Astrocyte (in vitro differentiated cells and primary cell): ENCODE results near the gene SDK1. TPM values are rescaled to one million over a fixed set of nuclear protein-coding genes. Genes with fewer than 3 reads are reported as not detected.

Experiments used
- DNase-seq: peaks from one replicate; pipeline ENCODE4 v3.0.0-alpha.2; 2010; ENCODE audit warnings: low read depth
- FAIRE-seq: peaks from 2 replicates; lab custom pipeline; 2011; peaks lifted over from hg19 to GRCh38; lab: Jason Lieb, UNC
- H2AFZ ChIP-seq: 2 replicates; pipeline ENCODE4 v1.6.0; 2012; ENCODE audit warnings: low read depth, low read length, inconsistent platforms
- H3K27ac ChIP-seq: 2 replicates; pipeline ENCODE4 v1.5.1; 2011; ENCODE audit warnings: low read depth, low read length, inconsistent platforms
- H3K27me3 ChIP-seq: 2 replicates; pipeline ENCODE4 v1.6.0; 2011; ENCODE audit warnings: low read length, inconsistent platforms; ENCODE audit not compliant: insufficient read depth
- H3K36me3 ChIP-seq: 2 replicates; pipeline ENCODE4 v1.5.1; 2011; ENCODE audit warnings: low read length, inconsistent platforms; ENCODE audit not compliant: insufficient read depth
- H3K4me1 ChIP-seq: 2 replicates; pipeline ENCODE4 v1.5.1; 2011; ENCODE audit warnings: low read length, inconsistent platforms; ENCODE audit not compliant: insufficient read depth
- H3K4me2 ChIP-seq: 2 replicates; pipeline ENCODE4 v1.6.0; 2012; ENCODE audit warnings: low read length, inconsistent platforms
- H3K4me3 ChIP-seq: 2 replicates; pipeline ENCODE4 v1.5.1; 2011; ENCODE audit warnings: low read depth, mild to moderate bottlenecking, low read length, inconsistent platforms; ENCODE audit not compliant: insufficient read depth
- H3K79me2 ChIP-seq: 2 replicates; pipeline ENCODE4 v1.6.0; 2012; ENCODE audit warnings: mild to moderate bottlenecking, low read length, inconsistent platforms; ENCODE audit not compliant: insufficient read depth
- H3K9ac ChIP-seq: 2 replicates; pipeline ENCODE4 v1.6.0; 2012; ENCODE audit warnings: mild to moderate bottlenecking, low read length, inconsistent platforms
- H3K9me3 ChIP-seq: 2 replicates; pipeline ENCODE4 v1.5.1; 2012; ENCODE audit warnings: low read depth, mild to moderate bottlenecking, low read length, inconsistent platforms; ENCODE audit not compliant: insufficient read depth
- H4K20me1 ChIP-seq: 2 replicates; pipeline ENCODE4 v1.6.0; 2012; ENCODE audit warnings: low read length, inconsistent platforms; ENCODE audit not compliant: insufficient read depth
- H3K27ac Mint-ChIP-seq: one replicate; pipeline ENCODE4 v1.8.0; 2021; ENCODE audit warnings: mild to moderate bottlenecking, mixed read lengths; ENCODE audit not compliant: unreplicated experiment
- H3K27me3 Mint-ChIP-seq: one replicate; pipeline ENCODE4 v1.8.0; 2021; ENCODE audit warnings: low read depth, mixed read lengths; ENCODE audit not compliant: unreplicated experiment
- H3K36me3 Mint-ChIP-seq: one replicate; pipeline ENCODE4 v1.8.0; 2021; ENCODE audit warnings: low read depth, mixed read lengths; ENCODE audit not compliant: unreplicated experiment
- H3K4me1 Mint-ChIP-seq: one replicate; pipeline ENCODE4 v1.8.0; 2021; ENCODE audit warnings: low read depth, mixed read lengths; ENCODE audit not compliant: unreplicated experiment
- H3K4me3 Mint-ChIP-seq: one replicate; pipeline ENCODE4 v1.8.0; 2021; ENCODE audit warnings: mild to moderate bottlenecking, moderate library complexity, mixed read lengths; ENCODE audit not compliant: unreplicated experiment
- H3K9me3 Mint-ChIP-seq: one replicate; pipeline ENCODE4 v1.8.0; 2021; ENCODE audit warnings: mild to moderate bottlenecking, mixed read lengths; ENCODE audit not compliant: unreplicated experiment
- CTCF ChIP-seq: IDR thresholded peaks from 2 replicates; pipeline ENCODE4 v1.5.1; 2011; ENCODE audit warnings: low read depth, mild to moderate bottlenecking, inconsistent platforms, low read length, moderate library complexity; ENCODE audit not compliant: insufficient read depth
- EZH2 ChIP-seq: IDR thresholded peaks from 2 replicates; pipeline ENCODE4 v1.6.1; 2012; ENCODE audit warnings: mild to moderate bottlenecking, low read length, inconsistent platforms; ENCODE audit not compliant: insufficient read depth
- total RNA-seq: library from RNA; stranded (reverse); gene quantifications from 2 replicates; pipeline ENCODE4 v1.2.1, GENCODE V29; 2021

Gene SDK1
- total RNA-seq, 1 donor from 2014 or later = 4.2 TPM

GRCh38 chr7:3683546-3684539 lies 382.8 kb downstream of the SDK1 start:
- no peak for TF ChIP-seq EZH2
- TF ChIP-seq CTCF = no peak
- FAIRE-seq (no peak), DNase-seq (no peak)
- H3K4me1 ChIP-seq = no peaks in the 10 kb centered on the region
- Mint-ChIP-seq H3K27me3 (no peaks in the 10 kb centered on the region), H3K27ac (no peak overlapping the region), H3K4me1 (no peaks in the 10 kb centered on the region), H3K36me3 (no peaks in the 10 kb centered on the region), H3K4me3 (no peak overlapping the region), H3K9me3 (peaks cover 8% of the 10 kb centered on the region)
- no peaks in the 10 kb centered on the region for H4K20me1 ChIP-seq
- no peak overlapping the region for H3K4me2 ChIP-seq
- no peak overlapping the region for H2AFZ ChIP-seq
- H3K27me3 ChIP-seq = no peaks in the 10 kb centered on the region
- H3K9me3 ChIP-seq = no peaks in the 10 kb centered on the region
- H3K79me2 ChIP-seq = no peaks in the 10 kb centered on the region
- no peak overlapping the region for H3K4me3 ChIP-seq
- H3K9ac ChIP-seq = no peak overlapping the region
- no peaks in the 10 kb centered on the region for H3K36me3 ChIP-seq
- H3K27ac ChIP-seq = no peak overlapping the region

- TF ChIP-seq EZH2 = no peak
- TF ChIP-seq CTCF = no peak
- H3K4me3 ChIP-seq = no peak overlapping the region
- no peaks in the 10 kb centered on the region for H4K20me1 ChIP-seq
- Mint-ChIP-seq H3K9me3 (peaks cover 13% of the 10 kb centered on the region), H3K27ac (no peak overlapping the region), H3K4me3 (no peak overlapping the region), H3K36me3 (no peaks in the 10 kb centered on the region), H3K27me3 (no peaks in the 10 kb centered on the region), H3K4me1 (no peaks in the 10 kb centered on the region)
- no peaks in the 10 kb centered on the region for H3K4me1 ChIP-seq
- no peaks in the 10 kb centered on the region for H3K36me3 ChIP-seq
- DNase-seq = no peak
- FAIRE-seq = no peak
- H2AFZ ChIP-seq = no peak overlapping the region
- no peaks in the 10 kb centered on the region for H3K79me2 ChIP-seq
- no peak overlapping the region for H3K9ac ChIP-seq
- no peak overlapping the region for H3K4me2 ChIP-seq
- no peaks in the 10 kb centered on the region for H3K9me3 ChIP-seq
- no peak overlapping the region for H3K27ac ChIP-seq
- H3K27me3 ChIP-seq = no peaks in the 10 kb centered on the region
Observed at GRCh38 chr7:3688071-3688470, 387.0 kb downstream of the SDK1 start.

GRCh38 chr7:3688842-3689241 lies 387.8 kb downstream of the SDK1 start:
- TF ChIP-seq CTCF (no peak), EZH2 (no peak)
- Mint-ChIP-seq H3K4me1 (no peaks in the 10 kb centered on the region), H3K27ac (no peak overlapping the region), H3K9me3 (peaks cover 13% of the 10 kb centered on the region), H3K27me3 (no peaks in the 10 kb centered on the region), H3K36me3 (no peaks in the 10 kb centered on the region), H3K4me3 (no peak overlapping the region)
- Histone ChIP-seq H3K36me3 (no peaks in the 10 kb centered on the region), H3K4me3 (no peak overlapping the region), H2AFZ (no peak overlapping the region), H4K20me1 (no peaks in the 10 kb centered on the region), H3K4me2 (no peak overlapping the region), H3K9me3 (no peaks in the 10 kb centered on the region), H3K9ac (no peak overlapping the region), H3K79me2 (no peaks in the 10 kb centered on the region), H3K27me3 (no peaks in the 10 kb centered on the region), H3K27ac (no peak overlapping the region), H3K4me1 (no peaks in the 10 kb centered on the region)
- FAIRE-seq (no peak), DNase-seq (no peak)
